WTC11 (cell line): Measurements from ENCODE around the gene PLSCR5.

Source experiments
- ATF3 ChIP-seq: sonication (generic); formaldehyde crosslinking; conservative IDR thresholded peaks from 2 replicates; pipeline ENCODE4 v1.8.1; 2022; ENCODE audit warnings: mild to moderate bottlenecking, missing genetic modification reagents
- CTCF ChIP-seq: fragments of 200-600 bp; IDR thresholded peaks from 2 replicates; pipeline ENCODE4 v1.8.0; 2022; ENCODE audit warnings: antibody characterized with exemption
- FOXJ3 ChIP-seq: sonication (generic); formaldehyde crosslinking; IDR thresholded peaks from 2 replicates; pipeline ENCODE4 v1.9.0; 2021; ENCODE audit warnings: missing genetic modification reagents, mild to moderate bottlenecking, borderline replicate concordance
- JUN ChIP-seq: sonication (generic); formaldehyde crosslinking; IDR thresholded peaks from 2 replicates; pipeline ENCODE4 v1.8.0; 2023; ENCODE audit warnings: mild to moderate bottlenecking, missing genetic modification reagents
- MAX ChIP-seq: sonication (generic); formaldehyde crosslinking; IDR thresholded peaks from 2 replicates; pipeline ENCODE4 v1.8.0; 2022; ENCODE audit warnings: mild to moderate bottlenecking, missing genetic modification reagents
- RELA ChIP-seq: sonication (generic); formaldehyde crosslinking; IDR thresholded peaks from 2 replicates; pipeline ENCODE4 v1.8.1; 2022; ENCODE audit warnings: missing genetic modification reagents, mild to moderate bottlenecking, borderline replicate concordance
- SMAD3 ChIP-seq: sonication (generic); formaldehyde crosslinking; IDR thresholded peaks from 2 replicates; pipeline ENCODE4 v1.8.0; 2022; ENCODE audit warnings: missing genetic modification reagents, mild to moderate bottlenecking, borderline replicate concordance
- SP1 ChIP-seq: sonication (generic); formaldehyde crosslinking; conservative IDR thresholded peaks from 2 replicates; pipeline ENCODE4 v1.8.1; 2022; ENCODE audit warnings: missing genetic modification reagents
- ZBTB43 ChIP-seq: sonication (generic); formaldehyde crosslinking; IDR thresholded peaks from 2 replicates; pipeline ENCODE4 v1.8.1; 2023; ENCODE audit warnings: mild to moderate bottlenecking, missing genetic modification reagents
- ZNF121 ChIP-seq: sonication (generic); formaldehyde crosslinking; IDR thresholded peaks from 2 replicates; pipeline ENCODE4 v1.8.0; 2023; ENCODE audit warnings: missing genetic modification reagents
- TF ChIP-seq, protein P1 (sequence below): fragments of 250-450 bp; sonication (Bioruptor Pico); conservative IDR thresholded peaks from 2 replicates; pipeline ENCODE4 v1.9.0; 2021; ENCODE audit warnings: mild to moderate bottlenecking
- TF ChIP-seq, protein P2 (sequence below): sonication (generic); formaldehyde crosslinking; IDR thresholded peaks from 2 replicates; pipeline ENCODE4 v1.8.1; 2023; ENCODE audit warnings: mild to moderate bottlenecking, moderate library complexity, missing genetic modification reagents
- TF ChIP-seq, protein P3 (sequence below): sonication (generic); formaldehyde crosslinking; IDR thresholded peaks from 2 replicates; pipeline ENCODE4 v1.8.1; 2022; ENCODE audit warnings: mild to moderate bottlenecking, moderate library complexity, missing genetic modification reagents
- TF ChIP-seq, protein P4 (sequence below): fragments of 250-450 bp; sonication (Bioruptor Pico); IDR thresholded peaks from 2 replicates; pipeline ENCODE4 v1.8.0; 2021; ENCODE audit warnings: mild to moderate bottlenecking

GRCh38 chr3:146650691-146651442 lies 45.7 kb upstream of the PLSCR5 start:
- TF ChIP-seq SMAD3 (CRISPR knock-in tag) (no peak), CTCF (no peak), ZNF121 (CRISPR knock-in tag) (no peak), JUN (CRISPR knock-in tag) (no peak), SP1 (CRISPR knock-in tag) (no peak), RELA (CRISPR knock-in tag) (no peak), MAX (CRISPR knock-in tag) (no peak), ATF3 (CRISPR knock-in tag) (no peak), FOXJ3 (CRISPR knock-in tag) (no peak), ZBTB43 (CRISPR knock-in tag) (no peak)
- TF ChIP-seq, protein P1, sequence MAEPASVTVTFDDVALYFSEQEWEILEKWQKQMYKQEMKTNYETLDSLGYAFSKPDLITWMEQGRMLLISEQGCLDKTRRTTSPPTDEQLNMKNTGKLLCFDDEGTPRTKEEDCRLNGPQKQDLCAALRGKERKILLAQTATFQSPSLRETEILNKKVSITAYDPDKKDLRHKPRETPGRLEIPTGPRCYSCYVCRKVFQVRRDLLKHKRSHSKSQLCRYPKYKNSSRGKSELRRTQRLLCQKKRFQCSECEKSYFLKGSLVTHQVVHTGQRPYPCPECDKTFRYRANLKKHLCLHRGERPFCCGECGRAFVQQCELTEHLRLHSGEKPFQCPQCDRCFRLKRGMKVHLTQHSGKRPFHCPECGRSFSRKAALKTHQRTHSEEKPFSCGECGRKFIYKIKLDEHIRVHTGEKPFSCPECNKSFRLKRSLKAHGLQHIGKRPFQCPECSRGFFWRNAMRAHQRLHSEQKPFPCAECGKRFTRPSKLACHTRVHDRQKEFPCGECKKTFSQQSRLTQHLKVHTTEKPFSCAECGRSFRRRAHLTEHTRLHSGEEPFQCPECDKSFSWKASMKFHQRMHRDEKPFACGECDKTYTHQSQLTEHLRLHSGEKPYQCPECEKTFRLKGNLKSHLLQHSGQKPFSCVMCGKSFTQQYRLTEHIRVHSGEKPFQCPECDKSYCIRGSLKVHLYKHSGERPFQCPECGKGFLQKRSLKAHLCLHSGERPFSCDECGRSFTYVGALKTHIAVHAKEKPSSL (CRISPR knock-in tag), result no peak
- TF ChIP-seq, protein P2, sequence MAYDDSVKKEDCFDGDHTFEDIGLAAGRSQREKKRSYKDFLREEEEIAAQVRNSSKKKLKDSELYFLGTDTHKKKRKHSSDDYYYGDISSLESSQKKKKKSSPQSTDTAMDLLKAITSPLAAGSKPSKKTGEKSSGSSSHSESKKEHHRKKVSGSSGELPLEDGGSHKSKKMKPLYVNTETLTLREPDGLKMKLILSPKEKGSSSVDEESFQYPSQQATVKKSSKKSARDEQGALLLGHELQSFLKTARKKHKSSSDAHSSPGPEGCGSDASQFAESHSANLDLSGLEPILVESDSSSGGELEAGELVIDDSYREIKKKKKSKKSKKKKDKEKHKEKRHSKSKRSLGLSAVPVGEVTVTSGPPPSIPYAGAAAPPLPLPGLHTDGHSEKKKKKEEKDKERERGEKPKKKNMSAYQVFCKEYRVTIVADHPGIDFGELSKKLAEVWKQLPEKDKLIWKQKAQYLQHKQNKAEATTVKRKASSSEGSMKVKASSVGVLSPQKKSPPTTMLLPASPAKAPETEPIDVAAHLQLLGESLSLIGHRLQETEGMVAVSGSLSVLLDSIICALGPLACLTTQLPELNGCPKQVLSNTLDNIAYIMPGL (CRISPR knock-in tag), result no peak
- TF ChIP-seq, protein P3, sequence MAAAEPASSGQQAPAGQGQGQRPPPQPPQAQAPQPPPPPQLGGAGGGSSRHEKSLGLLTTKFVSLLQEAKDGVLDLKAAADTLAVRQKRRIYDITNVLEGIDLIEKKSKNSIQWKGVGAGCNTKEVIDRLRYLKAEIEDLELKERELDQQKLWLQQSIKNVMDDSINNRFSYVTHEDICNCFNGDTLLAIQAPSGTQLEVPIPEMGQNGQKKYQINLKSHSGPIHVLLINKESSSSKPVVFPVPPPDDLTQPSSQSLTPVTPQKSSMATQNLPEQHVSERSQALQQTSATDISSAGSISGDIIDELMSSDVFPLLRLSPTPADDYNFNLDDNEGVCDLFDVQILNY (CRISPR knock-in tag), result no peak
- TF ChIP-seq, protein P4, sequence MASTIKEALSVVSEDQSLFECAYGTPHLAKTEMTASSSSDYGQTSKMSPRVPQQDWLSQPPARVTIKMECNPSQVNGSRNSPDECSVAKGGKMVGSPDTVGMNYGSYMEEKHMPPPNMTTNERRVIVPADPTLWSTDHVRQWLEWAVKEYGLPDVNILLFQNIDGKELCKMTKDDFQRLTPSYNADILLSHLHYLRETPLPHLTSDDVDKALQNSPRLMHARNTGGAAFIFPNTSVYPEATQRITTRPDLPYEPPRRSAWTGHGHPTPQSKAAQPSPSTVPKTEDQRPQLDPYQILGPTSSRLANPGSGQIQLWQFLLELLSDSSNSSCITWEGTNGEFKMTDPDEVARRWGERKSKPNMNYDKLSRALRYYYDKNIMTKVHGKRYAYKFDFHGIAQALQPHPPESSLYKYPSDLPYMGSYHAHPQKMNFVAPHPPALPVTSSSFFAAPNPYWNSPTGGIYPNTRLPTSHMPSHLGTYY (CRISPR knock-in tag), result no peak
